Measurements from ENCODE around the gene TAF4.

The TAF4 gene

DNA sequence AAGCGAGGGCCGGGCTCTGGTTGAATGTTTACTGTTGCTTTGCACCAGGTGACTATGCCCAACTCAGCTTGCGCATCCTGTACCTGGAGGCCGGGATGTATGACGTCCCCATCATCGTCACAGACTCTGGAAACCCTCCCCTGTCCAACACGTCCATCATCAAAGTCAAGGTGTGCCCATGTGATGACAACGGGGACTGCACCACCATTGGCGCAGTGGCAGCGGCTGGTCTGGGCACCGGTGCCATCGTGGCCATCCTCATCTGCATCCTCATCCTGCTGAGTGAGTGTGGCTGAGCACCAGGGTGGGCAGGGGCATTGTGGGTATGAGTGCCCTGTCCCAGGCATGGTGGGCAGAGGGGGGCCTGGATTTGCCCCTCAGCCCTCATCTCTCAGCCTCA, 136.1 kb downstream of the TAF4 start:
- no peak for DNase-seq

DNA sequence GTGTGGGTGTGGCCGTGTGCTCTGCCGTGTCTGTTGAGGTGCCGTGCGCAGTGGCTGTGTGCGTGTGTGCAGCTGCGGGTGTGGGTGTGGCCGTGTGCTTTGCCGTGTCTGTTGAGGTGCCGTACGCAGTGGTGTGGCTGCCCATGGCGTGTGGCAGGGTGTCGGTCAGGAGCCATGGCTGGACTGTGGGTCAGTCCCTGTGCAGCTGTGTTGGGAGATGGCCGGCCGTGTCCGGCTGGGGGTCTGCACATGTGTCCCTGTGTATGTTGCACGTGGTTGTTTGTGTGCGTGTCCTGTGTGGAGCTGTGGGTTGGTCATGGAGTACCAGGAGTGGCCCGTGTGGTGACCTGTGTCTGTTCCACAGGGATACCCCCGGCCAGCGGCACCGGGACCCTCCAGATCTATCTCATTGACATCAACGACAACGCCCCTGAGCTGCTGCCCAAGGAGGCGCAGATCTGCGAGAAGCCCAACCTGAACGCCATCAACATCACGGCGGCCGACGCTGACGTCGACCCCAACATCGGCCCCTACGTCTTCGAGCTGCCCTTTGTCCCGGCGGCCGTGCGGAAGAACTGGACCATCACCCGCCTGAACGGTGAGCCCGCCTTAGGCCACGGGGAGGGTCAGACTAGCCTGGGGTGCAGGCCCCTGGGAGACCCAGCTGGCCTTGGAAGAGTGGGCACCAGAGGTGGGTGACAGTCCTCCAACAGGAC, 137.7 kb downstream of the TAF4 start:
- DNase-seq = no peak

DNA sequence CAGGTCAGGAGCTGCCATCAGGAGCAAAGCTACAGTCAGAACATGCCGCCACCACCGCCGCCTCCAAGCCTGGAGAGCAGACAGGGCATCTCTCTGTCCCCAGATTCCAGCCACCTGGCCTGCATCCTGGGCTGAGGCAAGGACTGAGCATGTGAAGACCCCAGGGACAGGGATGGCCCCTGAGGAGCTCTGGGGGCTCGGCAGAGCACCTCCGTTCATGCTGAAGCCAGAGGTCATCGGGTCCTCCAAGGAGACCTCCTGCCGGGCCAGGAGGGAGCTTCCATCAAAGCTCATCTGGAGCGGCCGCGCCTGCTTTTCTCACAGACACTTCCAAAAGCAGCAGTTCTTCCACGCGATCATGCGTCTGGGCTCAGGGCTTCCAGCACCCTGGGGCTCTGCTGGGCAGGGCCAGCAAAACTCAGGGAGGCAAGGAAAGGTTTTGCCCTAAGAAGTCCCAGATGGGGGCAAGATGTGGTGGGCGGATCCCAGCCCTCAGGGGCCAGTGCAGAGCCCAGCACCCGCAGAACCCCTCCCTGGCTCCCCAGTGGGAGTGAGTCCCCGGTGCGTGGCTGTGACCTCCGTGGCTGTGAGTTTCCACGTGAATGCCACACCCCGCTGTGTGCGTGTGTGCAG, 138.4 kb downstream of the TAF4 start:
- no peak for DNase-seq

DNA sequence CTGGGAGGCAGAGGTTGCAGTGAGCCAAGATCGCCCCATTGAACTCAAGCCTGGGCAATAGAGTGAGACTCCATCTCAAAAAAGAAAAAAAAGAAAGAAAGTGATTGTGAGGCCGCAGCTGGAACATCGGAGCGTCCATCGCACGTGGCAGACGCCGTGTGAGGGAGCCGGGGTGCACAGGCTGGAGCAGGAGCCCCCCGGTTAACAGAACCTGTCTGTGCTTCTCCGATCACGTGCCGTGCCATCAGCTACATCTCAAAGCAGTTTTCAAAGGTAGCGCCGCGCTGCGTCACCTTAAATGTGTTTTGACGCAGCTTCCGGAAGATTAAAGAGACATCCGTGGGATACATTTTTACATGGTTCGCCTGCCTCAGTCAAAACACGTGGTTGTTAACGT, 138.9 kb downstream of the TAF4 start:
- no peak for DNase-seq

DNA sequence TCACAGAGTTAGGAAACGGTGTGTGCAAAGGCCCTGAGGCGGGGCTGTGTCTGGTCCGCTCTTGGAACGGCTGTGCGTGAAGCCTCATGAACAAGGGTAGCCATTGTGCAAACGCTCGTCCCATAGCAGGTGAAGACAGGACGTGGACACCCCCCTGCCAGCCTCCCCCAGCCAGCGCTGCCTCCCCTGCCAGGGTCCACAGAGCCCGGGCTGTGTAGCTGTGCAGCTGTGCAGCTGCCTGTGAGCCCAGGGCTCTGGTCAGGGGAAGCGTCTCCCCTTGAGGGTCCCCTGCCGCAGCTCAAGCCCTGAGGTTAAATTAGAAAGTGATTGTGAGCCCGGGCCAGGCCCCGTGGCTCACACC, 139.4 kb downstream of the TAF4 start:
- no peak for DNase-seq

DNA sequence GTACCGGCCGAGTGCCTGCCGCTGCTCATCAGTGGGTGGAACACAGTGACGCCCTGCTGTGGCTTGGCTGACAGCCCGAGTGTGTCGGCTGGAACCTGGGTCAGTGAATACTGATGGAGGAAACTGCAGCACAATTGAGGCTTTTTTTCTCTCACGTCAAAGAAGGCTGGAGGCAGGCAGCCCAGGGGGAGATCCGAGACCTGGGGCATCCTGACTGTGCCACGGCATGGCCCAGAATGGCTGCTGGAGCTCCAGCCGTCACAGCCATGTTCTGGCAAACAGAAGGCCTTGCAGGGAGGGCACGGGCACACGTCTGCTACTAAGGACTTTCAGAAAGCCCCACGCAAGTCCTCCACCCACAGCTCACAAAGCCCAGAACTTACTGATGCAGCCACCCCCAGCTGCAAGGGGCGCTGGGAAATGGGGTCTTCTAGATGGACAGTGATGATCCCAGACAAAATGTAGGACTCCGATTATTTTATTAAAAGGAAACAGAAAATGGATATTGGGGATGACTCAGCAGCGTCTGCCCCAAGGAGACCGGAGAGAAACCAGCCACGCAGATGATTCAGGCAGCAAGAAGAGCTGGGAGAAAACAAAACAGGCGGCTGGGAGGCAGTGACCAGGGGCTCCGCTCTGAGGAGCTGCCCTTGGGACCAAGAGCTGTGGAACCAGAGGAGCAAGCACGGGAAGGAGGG, 140.0 kb downstream of the TAF4 start:
- no peak for DNase-seq

DNA sequence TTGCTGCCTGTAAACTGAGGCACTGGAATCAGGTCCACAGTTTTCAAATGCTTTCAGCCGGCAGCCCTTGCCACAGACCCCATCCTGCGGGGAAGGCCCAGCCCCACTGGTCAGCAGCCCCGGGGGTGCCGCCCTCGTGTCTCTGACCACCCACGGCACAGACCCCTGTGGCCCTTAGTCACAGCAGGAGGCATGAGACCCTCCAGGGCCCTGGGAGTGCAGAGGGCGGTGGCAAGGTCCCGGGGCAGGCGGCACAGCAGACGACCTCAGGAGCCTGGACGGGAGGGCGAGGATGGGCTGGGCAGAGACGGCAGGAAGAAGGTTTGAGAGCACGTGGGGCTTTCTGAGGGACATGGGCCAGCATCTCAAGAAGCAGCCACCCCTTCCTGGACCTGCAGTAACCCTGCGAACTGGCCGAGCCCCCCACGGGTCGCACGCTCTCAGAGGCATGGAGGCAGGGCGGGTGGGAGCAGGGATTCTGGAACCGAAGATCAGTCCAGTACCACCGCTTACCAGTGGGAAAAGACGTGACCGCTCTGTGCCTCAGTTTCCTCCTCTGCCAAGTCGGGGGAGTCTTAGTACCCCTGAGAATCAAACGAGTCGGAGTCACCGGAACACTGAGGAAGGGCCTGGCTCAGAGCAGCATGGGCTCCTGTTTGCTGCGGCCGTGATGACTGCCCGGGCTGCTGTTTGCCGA, 140.7 kb downstream of the TAF4 start:
- DNase-seq = no peak

Data from NCI-H1930 (cell line).